ENCODE measurements around the gene SLC35F3. TPM values are rescaled to one million over a fixed set of nuclear protein-coding genes. Genes with fewer than 3 reads are reported as not detected.
"Not testable (repeated sequence)": the region's sequence is repeated elsewhere in the genome, so short reads cannot be mapped to it uniquely, and the experiment has no call there.

Gene SLC35F3
- total RNA-seq, 2 experiments from 2014 or later, result 0.59 to 0.70 TPM

DNA sequence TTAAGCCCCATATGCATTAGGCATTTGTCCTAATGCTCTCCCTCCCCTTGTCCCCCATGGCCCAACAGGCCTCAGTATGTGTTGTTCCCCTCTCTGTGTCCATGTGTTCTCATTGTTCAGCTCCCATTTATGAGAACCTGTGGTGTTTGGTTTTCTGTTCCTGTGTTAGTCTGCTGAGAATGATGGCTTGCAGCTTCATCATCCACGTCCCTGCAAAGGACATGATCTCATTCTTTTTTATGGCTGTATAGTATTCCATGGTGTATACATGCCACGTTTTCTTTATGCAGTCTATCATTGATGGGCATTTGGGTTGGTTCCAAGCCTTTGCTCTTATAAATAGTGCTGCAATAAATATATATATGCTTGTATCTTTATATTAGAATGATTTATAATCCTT, 218.1 kb downstream of the SLC35F3 start:
- POLR2A ChIA-PET; H3K36me3 Mint-ChIP-seq; CTCF ChIA-PET; DNase-seq; intact Hi-C loops (cut with micrococcal nuclease); H3K4me1 Mint-ChIP-seq (ENCODE audit: low read depth); H3K27ac Mint-ChIP-seq; H3K4me3 Mint-ChIP-seq; H3K9me3 Mint-ChIP-seq: not testable (repeated sequence)
- peaks cover 25% of the 10 kb centered on the region for H3K27me3 Mint-ChIP-seq

DNA sequence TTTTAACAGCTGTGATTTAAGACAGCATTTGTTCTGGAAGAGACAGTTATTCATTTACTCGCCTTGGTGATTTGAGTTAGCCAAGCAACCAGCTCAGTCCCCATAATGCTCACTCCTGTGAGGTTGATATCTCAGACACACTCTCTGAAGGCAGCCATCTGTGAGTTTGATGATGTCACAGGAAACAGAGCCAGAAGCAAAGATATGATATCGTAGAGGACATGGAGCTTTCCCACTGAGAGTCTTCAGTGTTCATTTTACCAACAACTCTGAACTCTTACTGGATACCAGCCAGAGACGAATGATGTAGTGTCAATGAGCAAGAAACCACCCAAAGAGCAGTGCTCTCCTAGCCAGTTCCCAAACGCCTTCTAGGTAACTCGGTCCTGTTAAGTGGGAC, 219.4 kb downstream of the SLC35F3 start:
- H3K27ac Mint-ChIP-seq, result no peak overlapping the region
- H3K36me3 Mint-ChIP-seq, result no peaks in the 10 kb centered on the region
- intact Hi-C loops (cut with micrococcal nuclease), result no loop called here
- H3K4me3 Mint-ChIP-seq, result no peak overlapping the region
- H3K4me1 Mint-ChIP-seq (ENCODE audit: low read depth), result no peaks in the 10 kb centered on the region
- no peak for DNase-seq
- H3K27me3 Mint-ChIP-seq, result peaks cover 25% of the 10 kb centered on the region
- ChIA-PET CTCF (interaction anchor here (0.9 to 4.0 kb wide), 3 partner anchors 9 to 186 kb away, joined by 3 to 27 read pairs (median 6); no protein-coding TSS in a partner anchor), POLR2A (no interaction called here)
- H3K9me3 Mint-ChIP-seq, result peaks cover 2% of the 10 kb centered on the region

DNA sequence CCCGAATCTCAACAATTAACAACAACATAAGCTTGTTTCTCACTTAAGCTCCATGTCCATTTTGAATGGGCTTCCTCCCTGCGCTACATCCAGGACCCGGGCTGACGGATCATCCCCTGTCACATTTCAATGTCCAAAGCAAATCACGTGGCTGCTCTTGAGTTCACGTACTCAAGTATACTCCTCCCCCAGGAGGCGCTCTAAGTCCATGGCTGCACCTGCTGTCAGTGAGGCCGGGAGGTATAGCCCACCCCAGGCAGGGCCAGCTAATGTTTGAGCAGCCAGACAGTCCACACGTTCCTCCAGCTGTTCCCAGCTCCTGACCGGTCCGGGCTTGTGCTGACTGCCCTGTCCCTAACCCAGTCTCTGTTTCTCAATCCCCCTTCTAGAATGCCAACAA, 220.8 kb downstream of the SLC35F3 start:
- Mint-ChIP-seq H3K36me3 (no peaks in the 10 kb centered on the region), H3K4me3 (no peak overlapping the region), H3K27ac (no peak overlapping the region), H3K9me3 (peaks cover 2% of the 10 kb centered on the region), H3K27me3 (peaks cover 25% of the 10 kb centered on the region), H3K4me1 (ENCODE audit: low read depth) (no peaks in the 10 kb centered on the region)
- POLR2A ChIA-PET, result no interaction called here
- DNase-seq, result peak; percentile 59
- CTCF ChIA-PET, result interaction anchor here (0.7 to 4.0 kb wide), 8 partner anchors 11 to 185 kb away, joined by 3 to 27 read pairs (median 3); no protein-coding TSS in a partner anchor
- intact Hi-C loops (cut with micrococcal nuclease), result loop anchor here (1.0 kb wide), 1 partner anchor 185 kb away; no protein-coding TSS in a partner anchor

DNA sequence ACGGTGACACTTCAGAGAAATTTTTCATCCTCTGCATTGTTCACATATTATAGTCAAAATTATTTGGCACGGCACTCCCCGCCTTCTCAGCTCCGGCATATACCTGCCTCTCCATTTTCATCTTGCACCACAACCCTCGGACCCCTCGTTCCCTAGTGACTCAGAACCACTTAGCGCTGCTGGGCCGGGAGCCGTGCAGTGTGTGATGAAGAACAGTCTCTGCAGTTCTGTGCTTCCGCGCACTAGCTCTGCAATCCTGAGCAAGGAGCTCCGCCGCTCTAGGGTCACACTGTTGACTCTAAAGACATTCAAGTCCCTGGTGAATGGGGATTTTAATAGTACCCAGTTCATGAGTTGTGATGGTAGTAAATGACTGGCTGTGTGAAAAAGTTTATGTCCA, 221.2 kb downstream of the SLC35F3 start:
- ChIA-PET CTCF (interaction anchor here (1.0 to 4.0 kb wide), 4 partner anchors 28 to 184 kb away, joined by 3 to 27 read pairs (median 4); no protein-coding TSS in a partner anchor), POLR2A (no interaction called here)
- H3K27ac Mint-ChIP-seq, result no peak overlapping the region
- no peak for DNase-seq
- H3K4me3 Mint-ChIP-seq, result no peak overlapping the region
- intact Hi-C loops (cut with micrococcal nuclease), result loop anchor here (1.0 kb wide), 1 partner anchor 185 kb away; no protein-coding TSS in a partner anchor
- H3K36me3 Mint-ChIP-seq, result no peaks in the 10 kb centered on the region
- H3K9me3 Mint-ChIP-seq, result peaks cover 2% of the 10 kb centered on the region
- peaks cover 25% of the 10 kb centered on the region for H3K27me3 Mint-ChIP-seq
- H3K4me1 Mint-ChIP-seq (ENCODE audit: low read depth), result no peaks in the 10 kb centered on the region

DNA sequence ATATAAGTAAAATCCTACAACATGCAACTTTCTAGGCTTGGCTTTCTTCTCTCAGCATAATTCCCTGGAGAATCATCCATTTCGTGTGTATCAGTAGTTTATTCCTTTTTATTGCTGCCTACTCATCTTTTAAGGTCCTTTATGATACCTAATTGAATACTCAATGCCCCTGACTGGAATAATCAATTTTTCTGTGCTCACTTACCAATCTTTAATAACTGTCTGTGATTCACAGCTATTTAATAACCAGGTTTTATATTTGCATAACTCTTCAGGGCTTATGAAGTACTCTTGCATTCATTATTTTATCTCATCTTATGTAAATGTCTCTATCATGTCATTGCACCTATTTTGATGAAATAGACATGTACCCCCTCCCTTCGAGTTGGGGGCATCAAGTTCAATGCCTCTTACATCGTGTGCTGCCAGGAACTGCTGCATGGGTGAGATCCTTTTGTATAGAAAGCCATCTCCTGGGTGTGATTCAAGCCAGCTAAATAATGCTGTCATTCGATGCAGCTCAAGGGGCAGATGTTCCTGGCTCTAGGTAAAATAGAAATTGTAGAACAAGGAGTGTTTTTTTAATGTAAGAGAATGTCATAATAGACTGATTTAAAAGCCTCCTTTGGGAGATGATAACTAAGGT, 222.7 kb downstream of the SLC35F3 start:
- H3K27me3 Mint-ChIP-seq, result peaks cover 27% of the 10 kb centered on the region
- H3K4me3 Mint-ChIP-seq, result no peak overlapping the region
- H3K27ac Mint-ChIP-seq, result no peak overlapping the region
- POLR2A ChIA-PET, result no interaction called here
- intact Hi-C loops (cut with micrococcal nuclease), result no loop called here
- CTCF ChIA-PET, result interaction anchor here (1.8 kb wide), 1 partner anchor 13 kb away, joined by 5 read pairs; no protein-coding TSS in a partner anchor
- no peak for DNase-seq
- no peaks in the 10 kb centered on the region for H3K4me1 Mint-ChIP-seq (ENCODE audit: low read depth)
- peaks cover 2% of the 10 kb centered on the region for H3K9me3 Mint-ChIP-seq
- H3K36me3 Mint-ChIP-seq, result no peaks in the 10 kb centered on the region

DNA sequence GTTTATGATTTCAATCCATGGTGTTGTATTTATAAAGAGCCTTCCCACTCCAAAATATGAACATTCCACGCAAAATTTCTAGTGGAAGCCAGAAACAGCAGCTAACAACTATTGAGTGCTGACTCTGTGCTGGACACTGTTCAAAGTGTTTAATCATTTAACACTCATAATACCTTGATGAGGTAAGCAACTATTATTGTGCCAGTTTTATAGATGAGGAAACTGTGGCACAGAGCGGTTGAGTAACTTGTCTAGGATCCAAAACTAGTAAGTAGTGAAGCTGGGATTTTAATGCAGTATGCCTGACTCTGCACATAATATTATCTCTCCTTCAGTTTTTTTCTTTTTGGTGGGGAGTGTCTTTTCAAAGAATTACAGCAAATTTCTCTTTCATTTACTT, 228.3 kb downstream of the SLC35F3 start:
- Mint-ChIP-seq H3K4me1 (ENCODE audit: low read depth) (no peaks in the 10 kb centered on the region), H3K36me3 (no peaks in the 10 kb centered on the region), H3K27me3 (peaks cover 9% of the 10 kb centered on the region), H3K9me3 (no peaks in the 10 kb centered on the region), H3K27ac (no peak overlapping the region), H3K4me3 (no peak overlapping the region)
- CTCF ChIA-PET, result no interaction called here
- DNase-seq, result no peak
- intact Hi-C loops (cut with micrococcal nuclease), result no loop called here
- POLR2A ChIA-PET, result no interaction called here

DNA sequence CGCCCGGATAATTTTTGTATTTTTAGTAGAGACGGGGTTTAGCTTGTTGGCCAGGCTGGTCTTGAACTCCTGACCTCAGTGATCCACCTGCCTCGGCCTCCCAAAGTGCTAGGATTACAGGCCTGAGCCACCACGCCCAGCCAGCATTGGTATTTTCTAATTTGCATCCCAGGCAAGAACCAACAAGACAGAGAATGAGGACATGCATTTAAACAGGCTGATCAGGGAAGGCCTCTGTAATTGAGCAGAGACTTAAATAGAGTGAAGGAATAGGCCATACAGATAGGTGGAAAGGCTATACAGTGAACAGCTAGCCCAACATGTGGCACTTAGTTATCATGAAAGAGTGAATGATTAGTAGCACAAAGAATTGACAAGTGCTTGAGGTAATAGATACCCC, 230.4 kb downstream of the SLC35F3 start:
- intact Hi-C loops (cut with micrococcal nuclease), result no loop called here
- H3K4me3 Mint-ChIP-seq, result no peak overlapping the region
- H3K4me1 Mint-ChIP-seq (ENCODE audit: low read depth), result no peaks in the 10 kb centered on the region
- ChIA-PET CTCF (no interaction called here), POLR2A (no interaction called here)
- no peak for DNase-seq
- H3K27ac Mint-ChIP-seq, result no peak overlapping the region
- no peaks in the 10 kb centered on the region for H3K36me3 Mint-ChIP-seq
- H3K9me3 Mint-ChIP-seq, result no peaks in the 10 kb centered on the region
- peaks cover 11% of the 10 kb centered on the region for H3K27me3 Mint-ChIP-seq

DNA sequence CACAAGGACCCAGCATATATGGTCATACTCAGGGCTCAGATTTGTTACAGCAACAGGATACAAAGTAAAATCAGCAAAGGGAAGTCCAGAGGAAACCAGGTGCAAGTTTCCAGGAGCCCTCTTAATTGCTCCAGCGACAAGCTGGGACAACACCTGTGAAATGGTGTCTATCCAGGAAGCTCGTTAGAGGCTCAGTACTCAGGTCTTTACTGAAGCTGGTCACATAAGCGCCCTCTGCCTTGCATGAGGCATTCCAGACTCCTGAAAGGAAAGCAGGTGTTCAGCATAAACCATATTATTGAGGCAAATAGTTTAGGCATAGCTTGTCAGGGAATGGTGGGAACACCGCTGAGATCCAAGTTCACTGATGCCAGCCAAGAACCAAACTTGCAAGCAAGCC, 231.0 kb downstream of the SLC35F3 start:
- Mint-ChIP-seq H3K27ac (no peak overlapping the region), H3K9me3 (no peaks in the 10 kb centered on the region), H3K36me3 (no peaks in the 10 kb centered on the region), H3K27me3 (peaks cover 11% of the 10 kb centered on the region), H3K4me3 (no peak overlapping the region), H3K4me1 (ENCODE audit: low read depth) (no peaks in the 10 kb centered on the region)
- no peak for DNase-seq
- intact Hi-C loops (cut with micrococcal nuclease), result no loop called here
- POLR2A ChIA-PET, result no interaction called here
- CTCF ChIA-PET, result no interaction called here

DNA sequence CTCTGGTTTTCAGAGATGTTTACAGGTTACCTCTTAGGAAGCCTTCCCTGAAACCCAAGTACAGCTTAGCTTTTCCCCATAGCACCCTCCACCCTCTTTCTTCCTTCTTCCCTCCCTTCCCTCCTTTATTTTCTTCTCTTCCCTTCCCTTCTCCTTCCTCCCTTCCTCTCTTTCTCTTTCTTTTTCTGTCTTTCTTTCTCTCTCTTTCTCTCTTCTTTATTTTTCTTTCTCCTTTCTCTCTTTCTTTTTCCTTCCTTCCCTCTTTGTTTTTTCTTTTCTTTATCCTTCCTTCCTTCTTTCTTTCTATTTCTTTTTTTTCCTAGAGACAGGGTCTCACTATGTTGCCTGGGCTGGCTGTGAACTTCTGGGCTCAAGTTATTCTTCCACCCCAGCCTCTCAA, 231.6 kb downstream of the SLC35F3 start:
- POLR2A ChIA-PET, result no interaction called here
- CTCF ChIA-PET, result no interaction called here
- Mint-ChIP-seq H3K27me3 (peaks cover 11% of the 10 kb centered on the region), H3K27ac (no peak overlapping the region), H3K4me1 (ENCODE audit: low read depth) (no peaks in the 10 kb centered on the region), H3K36me3 (no peaks in the 10 kb centered on the region), H3K9me3 (no peaks in the 10 kb centered on the region), H3K4me3 (no peak overlapping the region)
- DNase-seq, result no peak
- intact Hi-C loops (cut with micrococcal nuclease), result no loop called here

DNA sequence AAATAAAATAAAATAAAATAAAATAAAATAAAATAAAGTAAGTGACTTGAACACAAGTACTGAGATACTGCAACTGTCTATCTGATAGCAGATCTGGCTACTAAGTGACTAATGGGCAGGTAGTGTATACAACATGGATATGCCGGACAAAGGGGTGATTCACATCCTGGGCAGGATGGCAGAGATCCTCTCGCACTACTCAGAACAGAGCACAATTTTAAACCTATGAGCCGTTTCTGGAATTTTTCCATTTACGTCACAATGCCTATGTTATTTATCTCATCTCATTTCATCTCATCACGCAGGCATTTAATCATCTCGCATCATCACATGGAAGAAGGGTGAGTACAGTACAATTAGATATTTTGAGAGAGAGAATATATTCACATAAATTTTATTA, 235.5 kb downstream of the SLC35F3 start:
- ChIA-PET CTCF (no interaction called here), POLR2A (no interaction called here)
- Mint-ChIP-seq H3K4me3 (no peak overlapping the region), H3K9me3 (no peaks in the 10 kb centered on the region), H3K36me3 (no peaks in the 10 kb centered on the region), H3K27me3 (peaks cover 9% of the 10 kb centered on the region), H3K27ac (no peak overlapping the region), H3K4me1 (ENCODE audit: low read depth) (no peaks in the 10 kb centered on the region)
- DNase-seq, result no peak
- intact Hi-C loops (cut with micrococcal nuclease), result no loop called here

DNA sequence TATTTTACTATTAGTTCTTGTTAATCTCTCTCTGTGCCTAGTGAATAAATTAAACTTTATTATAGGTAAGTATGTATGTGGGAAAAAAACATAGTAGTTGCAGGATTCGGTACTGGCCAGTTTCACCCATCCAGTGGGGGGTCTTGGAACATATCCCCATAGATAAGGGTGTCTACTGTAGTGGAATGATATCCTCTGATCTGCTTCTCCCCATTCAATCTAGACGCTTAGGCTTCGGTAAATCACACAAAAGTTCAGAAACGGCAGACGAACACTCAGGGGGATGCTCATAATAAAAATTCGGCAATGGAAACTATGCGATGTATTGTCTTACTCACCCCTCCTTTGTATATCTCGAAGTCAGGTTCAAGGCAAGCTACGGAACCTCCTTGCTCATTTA, 235.9 kb downstream of the SLC35F3 start:
- CTCF ChIA-PET, result no interaction called here
- Mint-ChIP-seq H3K36me3 (no peaks in the 10 kb centered on the region), H3K9me3 (no peaks in the 10 kb centered on the region), H3K4me3 (no peak overlapping the region), H3K27me3 (peaks cover 13% of the 10 kb centered on the region), H3K4me1 (ENCODE audit: low read depth) (no peaks in the 10 kb centered on the region), H3K27ac (no peak overlapping the region)
- intact Hi-C loops (cut with micrococcal nuclease), result no loop called here
- no peak for DNase-seq
- POLR2A ChIA-PET, result no interaction called here

DNA sequence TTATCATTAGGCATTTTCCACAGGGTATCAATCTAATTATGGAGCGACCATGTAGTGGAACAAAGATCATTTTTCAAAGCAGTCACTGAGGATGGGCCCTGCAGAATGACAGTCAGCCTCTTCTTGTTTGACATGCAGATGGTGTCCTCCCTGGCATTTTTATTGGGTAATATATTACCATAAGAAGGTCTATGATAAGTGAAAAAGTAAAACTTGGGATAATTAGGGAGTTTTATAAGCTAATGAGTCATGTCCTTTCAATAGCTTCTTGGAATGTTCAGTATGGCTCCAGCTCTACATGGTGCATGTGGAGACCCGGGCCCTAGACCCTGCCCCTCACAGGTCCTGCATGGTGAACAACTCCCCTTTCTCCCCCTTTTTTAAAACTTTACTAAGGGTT, 236.5 kb downstream of the SLC35F3 start:
- Mint-ChIP-seq H3K36me3 (no peaks in the 10 kb centered on the region), H3K27ac (no peak overlapping the region), H3K4me3 (no peak overlapping the region), H3K9me3 (no peaks in the 10 kb centered on the region), H3K4me1 (ENCODE audit: low read depth) (no peaks in the 10 kb centered on the region), H3K27me3 (peaks cover 13% of the 10 kb centered on the region)
- ChIA-PET POLR2A (no interaction called here), CTCF (interaction anchor here (0.9 kb wide), 1 partner anchor 169 kb away, joined by 3 read pairs; no protein-coding TSS in a partner anchor)
- intact Hi-C loops (cut with micrococcal nuclease), result no loop called here
- DNase-seq, result no peak

DNA sequence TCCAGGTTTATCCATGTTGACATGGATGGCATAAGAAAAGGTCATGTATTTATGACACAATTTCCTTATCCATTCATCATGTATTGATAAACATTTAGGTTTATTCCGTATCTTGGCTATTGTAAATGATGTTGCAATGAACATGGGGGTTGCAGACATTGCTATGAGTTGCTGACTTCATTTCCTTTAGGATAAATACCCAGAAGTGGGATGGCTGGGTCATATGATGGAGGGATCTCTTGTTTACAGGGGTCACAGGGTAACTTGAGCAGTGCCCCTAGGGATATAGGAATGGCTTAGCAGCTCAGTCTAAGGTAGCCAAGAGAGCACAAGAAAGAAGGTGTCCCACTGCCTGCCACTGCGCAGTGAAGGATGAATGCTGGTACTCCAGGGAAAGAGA, 239.2 kb downstream of the SLC35F3 start:
- intact Hi-C loops (cut with micrococcal nuclease), result no loop called here
- ChIA-PET CTCF (no interaction called here), POLR2A (no interaction called here)
- DNase-seq, result no peak
- no peak overlapping the region for H3K27ac Mint-ChIP-seq
- H3K9me3 Mint-ChIP-seq, result peaks cover 8% of the 10 kb centered on the region
- H3K4me3 Mint-ChIP-seq, result no peak overlapping the region
- peaks cover 9% of the 10 kb centered on the region for H3K4me1 Mint-ChIP-seq (ENCODE audit: low read depth)
- H3K27me3 Mint-ChIP-seq, result peaks cover 16% of the 10 kb centered on the region
- peaks cover 2% of the 10 kb centered on the region for H3K36me3 Mint-ChIP-seq

Measured in activated CD4-positive, alpha-beta memory T cell treated with anti-CD3 and anti-CD28 coated beads for 36 hours (primary cell).